ENCODE data around the gene GID8. TPM values are rescaled to one million over a fixed set of nuclear protein-coding genes. Genes with fewer than 3 reads are reported as not detected.

GID8 gene
- total and polyA plus RNA-seq, 2 of the 13 experiments (the other 11 are each of a cell fraction or from before 2014, with no cell fraction given): 39.6 to 59.8 TPM

DNA sequence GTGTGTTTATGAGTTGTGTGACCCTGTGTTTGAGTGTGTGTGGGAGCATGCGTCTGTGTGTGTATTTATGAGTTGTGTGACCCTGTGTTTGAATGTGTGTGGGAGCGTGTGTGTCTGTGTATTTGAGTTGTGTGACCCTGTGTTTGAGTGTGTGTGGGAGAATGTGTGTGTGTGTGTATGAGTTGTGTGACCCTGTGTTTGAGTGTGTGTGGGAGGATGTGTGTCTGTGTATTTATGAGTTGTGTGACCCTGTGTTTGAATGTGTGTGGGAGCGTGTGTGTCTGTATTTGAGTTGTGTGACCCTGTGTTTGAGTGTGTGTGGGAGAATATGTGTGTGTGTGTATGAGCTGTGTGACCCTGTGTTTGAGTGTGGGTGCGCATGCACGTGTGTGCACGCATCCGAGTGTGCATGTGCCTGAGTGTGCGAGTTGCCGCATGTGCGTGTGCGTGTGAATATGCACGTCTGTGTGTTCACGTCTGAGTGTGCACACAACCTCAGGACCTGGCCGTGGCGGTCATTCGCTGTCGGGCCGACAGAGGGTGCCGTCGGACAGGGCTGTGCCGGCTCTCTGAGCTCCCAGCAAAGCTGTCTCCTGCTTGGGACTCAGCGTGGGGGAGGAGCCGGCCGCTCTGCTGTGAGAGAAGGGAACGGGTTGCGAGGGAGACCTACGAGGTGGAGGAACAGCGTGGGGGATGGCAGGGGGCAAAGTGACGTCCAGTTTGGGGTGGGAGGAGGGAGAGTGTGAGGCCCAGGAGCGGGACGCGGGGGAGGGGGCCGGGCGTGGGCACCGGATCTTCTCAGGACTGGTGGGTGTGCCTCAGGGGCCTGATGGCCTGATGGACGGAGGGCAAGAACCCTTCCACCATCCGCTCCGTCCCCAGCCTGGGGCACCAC is 34.2 kb downstream of the GID8 start (continued):
- TF ChIP-seq ZNF263 (CRISPR knock-in tag; IDR thresholded peaks at IDR 0.05) (peak; percentile 82), YEATS2 (CRISPR knock-in tag; IDR thresholded peaks at IDR 0.05; ENCODE audit: borderline replicate concordance) (peak; percentile 53; the same call in 1 of the 2 replicates), ZNF839 (CRISPR knock-in tag; IDR thresholded peaks at IDR 0.05; ENCODE audit: borderline replicate concordance) (no peak; the same call in 1 of the 2 replicates), SKI (IDR thresholded peaks at IDR 0.05; ENCODE audit: partially characterized antibody) (peak; percentile 60), LCORL (IDR thresholded peaks at IDR 0.05) (no peak), LCORL (CRISPR knock-in tag; IDR thresholded peaks at IDR 0.05) (peak; percentile 90), TEAD2 (CRISPR knock-in tag; IDR thresholded peaks at IDR 0.05) (no peak), NFKB2 (CRISPR knock-in tag; IDR thresholded peaks at IDR 0.05; ENCODE audit: borderline replicate concordance) (peak; percentile 79; the same call in 1 of the 2 replicates), ZNF891 (CRISPR knock-in tag; IDR thresholded peaks at IDR 0.05) (peak; percentile 39; the same call in 1 of the 2 replicates), SUZ12 (IDR thresholded peaks at IDR 0.05; ENCODE audit: low read depth, low read length) (peak; percentile 32; the same call in 1 of the 2 replicates), TAF15 (IDR thresholded peaks at IDR 0.05; ENCODE audit: low read depth, low read length, poor library complexity, severe bottlenecking) (peak; percentile 45), POGZ (CRISPR knock-in tag; IDR thresholded peaks at IDR 0.05) (no peak), ZNF577 (CRISPR knock-in tag; IDR thresholded peaks at IDR 0.05; ENCODE audit: borderline replicate concordance, low read depth) (no peak), ZMYM3 (CRISPR knock-in tag; IDR thresholded peaks at IDR 0.05) (peak; percentile 85; the same call in 1 of the 2 replicates), KLF13 (CRISPR knock-in tag; IDR thresholded peaks at IDR 0.05) (peak; percentile 98), ZKSCAN1 (IDR thresholded peaks at IDR 0.05; ENCODE audit: low read length) (no peak; the same call in 1 of the 2 replicates), JUN (CRISPR knock-in tag; IDR thresholded peaks at IDR 0.05) (no peak), NBN (conservative IDR thresholded peaks at IDR 0.05) (0 out of 2 replicates have a peak, but pooled peaks have one; percentile 69), SNRNP70 (IDR thresholded peaks at IDR 0.05; ENCODE audit: low read depth, low read length) (no peak), IRF2 (CRISPR knock-in tag; IDR thresholded peaks at IDR 0.05) (peak; percentile 79), RXRB (CRISPR knock-in tag; IDR thresholded peaks at IDR 0.05; ENCODE audit: borderline replicate concordance) (peak; percentile 51; the same call in 1 of the 2 replicates), ISL2 (CRISPR knock-in tag; IDR thresholded peaks at IDR 0.05) (no peak), WIZ (CRISPR knock-in tag; IDR thresholded peaks at IDR 0.05) (0 out of 2 replicates have a peak, but pooled peaks have one; percentile 87), FOXA3 (CRISPR knock-in tag; IDR thresholded peaks at IDR 0.05) (peak; percentile 61; the same call in 1 of the 2 replicates), SAFB2 (CRISPR knock-in tag; IDR thresholded peaks at IDR 0.05; ENCODE audit: borderline replicate concordance, low read depth) (peak; percentile 67)
- TF ChIP-seq, protein P1, sequence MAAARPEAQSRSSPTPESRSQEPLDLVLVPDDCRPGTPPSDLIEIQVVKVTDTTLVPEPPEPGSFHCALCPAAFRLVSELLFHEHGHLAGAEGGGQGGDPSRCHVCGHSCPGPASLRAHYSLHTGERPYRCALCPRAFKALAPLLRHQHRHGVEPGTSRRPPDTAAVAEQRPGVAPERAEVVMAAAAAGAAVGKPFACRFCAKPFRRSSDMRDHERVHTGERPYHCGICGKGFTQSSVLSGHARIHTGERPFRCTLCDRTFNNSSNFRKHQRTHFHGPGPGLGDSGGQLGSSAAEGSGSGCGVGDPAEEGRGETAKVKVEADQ (CRISPR knock-in tag; IDR thresholded peaks at IDR 0.05; ENCODE audit: borderline replicate concordance): 0 out of 2 replicates have a peak, but pooled peaks have one; percentile 56
- TF ChIP-seq, protein P2, sequence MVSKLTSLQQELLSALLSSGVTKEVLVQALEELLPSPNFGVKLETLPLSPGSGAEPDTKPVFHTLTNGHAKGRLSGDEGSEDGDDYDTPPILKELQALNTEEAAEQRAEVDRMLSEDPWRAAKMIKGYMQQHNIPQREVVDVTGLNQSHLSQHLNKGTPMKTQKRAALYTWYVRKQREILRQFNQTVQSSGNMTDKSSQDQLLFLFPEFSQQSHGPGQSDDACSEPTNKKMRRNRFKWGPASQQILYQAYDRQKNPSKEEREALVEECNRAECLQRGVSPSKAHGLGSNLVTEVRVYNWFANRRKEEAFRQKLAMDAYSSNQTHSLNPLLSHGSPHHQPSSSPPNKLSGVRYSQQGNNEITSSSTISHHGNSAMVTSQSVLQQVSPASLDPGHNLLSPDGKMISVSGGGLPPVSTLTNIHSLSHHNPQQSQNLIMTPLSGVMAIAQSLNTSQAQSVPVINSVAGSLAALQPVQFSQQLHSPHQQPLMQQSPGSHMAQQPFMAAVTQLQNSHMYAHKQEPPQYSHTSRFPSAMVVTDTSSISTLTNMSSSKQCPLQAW (CRISPR knock-in tag; IDR thresholded peaks at IDR 0.05): peak; percentile 87
- TF ChIP-seq, protein P3, sequence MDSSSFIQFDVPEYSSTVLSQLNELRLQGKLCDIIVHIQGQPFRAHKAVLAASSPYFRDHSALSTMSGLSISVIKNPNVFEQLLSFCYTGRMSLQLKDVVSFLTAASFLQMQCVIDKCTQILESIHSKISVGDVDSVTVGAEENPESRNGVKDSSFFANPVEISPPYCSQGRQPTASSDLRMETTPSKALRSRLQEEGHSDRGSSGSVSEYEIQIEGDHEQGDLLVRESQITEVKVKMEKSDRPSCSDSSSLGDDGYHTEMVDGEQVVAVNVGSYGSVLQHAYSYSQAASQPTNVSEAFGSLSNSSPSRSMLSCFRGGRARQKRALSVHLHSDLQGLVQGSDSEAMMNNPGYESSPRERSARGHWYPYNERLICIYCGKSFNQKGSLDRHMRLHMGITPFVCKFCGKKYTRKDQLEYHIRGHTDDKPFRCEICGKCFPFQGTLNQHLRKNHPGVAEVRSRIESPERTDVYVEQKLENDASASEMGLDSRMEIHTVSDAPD (CRISPR knock-in tag; IDR thresholded peaks at IDR 0.05): no peak
